A549 (cell line): ENCODE data around the gene UFSP1.
"Not testable (repeated sequence)": the region's sequence is repeated elsewhere in the genome, so short reads cannot be mapped to it uniquely, and the experiment has no call there.

Experiments
- CTCF ChIP-seq: fragments of >200 bp; sonication (Bioruptor Twin); formaldehyde crosslinking; IDR thresholded peaks from 3 replicates; pipeline ENCODE4 v1.5.1; 2016
- POLR2A ChIP-seq: IDR thresholded peaks from 2 replicates; pipeline ENCODE4 v1.6.1; 2012; ENCODE audit warnings: mild to moderate bottlenecking, low read length
- RCOR1 ChIP-seq: fragments of 150-350 bp; IDR thresholded peaks from 2 replicates; pipeline ENCODE4 v1.6.1; 2014; ENCODE audit warnings: antibody characterized with exemption, low read length, low read depth
- TP53 ChIP-seq: fragments of 250-450 bp; sonication (Bioruptor Pico); IDR thresholded peaks from 2 replicates; pipeline ENCODE4 v1.5.0; 2021; ENCODE audit warnings: mild to moderate bottlenecking, moderate library complexity

DNA sequence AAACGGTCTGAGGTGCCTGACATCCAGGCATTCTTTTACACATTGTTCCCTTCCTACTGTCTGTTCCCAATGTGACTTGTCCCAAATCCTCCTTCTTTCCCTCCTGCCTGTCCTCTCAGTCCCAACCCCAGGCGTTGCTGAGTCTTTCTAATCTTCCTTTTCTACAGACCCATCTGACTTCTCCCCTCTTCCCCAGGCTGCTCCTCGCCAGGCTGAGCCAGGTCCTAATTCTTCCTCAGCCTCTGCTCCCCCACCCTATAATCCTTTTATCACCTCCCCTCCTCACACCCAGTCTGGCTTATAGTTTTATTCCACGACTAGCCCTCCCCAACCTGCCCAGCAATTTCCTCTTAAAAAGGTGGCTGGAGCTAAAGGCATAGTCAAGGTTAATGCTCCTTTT, 34.1 kb upstream of the UFSP1 start:
- not testable (repeated sequence) for TF ChIP-seq TP53 (CRISPR knock-in tag); POLR2A; CTCF; RCOR1
